Measurements from ENCODE around the gene ENDOV.

DNA sequence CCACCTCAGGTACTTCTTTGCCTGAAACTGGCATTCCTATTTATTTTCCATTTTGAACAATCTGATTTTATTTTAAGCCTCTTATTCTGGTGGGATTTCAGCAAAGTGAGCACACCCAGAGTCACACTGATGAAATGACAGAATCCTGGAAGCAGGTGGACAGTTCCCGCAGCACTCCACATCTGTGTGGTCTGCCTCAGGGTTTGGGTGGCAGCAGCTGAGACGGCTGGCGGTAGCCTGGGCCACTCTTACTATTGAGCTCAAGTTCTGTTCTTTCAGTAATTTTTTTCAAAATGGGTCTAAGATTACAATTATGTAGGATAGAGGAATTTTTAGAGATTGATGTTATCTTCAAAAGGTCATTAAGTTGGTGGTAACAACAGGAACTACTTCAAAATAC, 32.5 kb upstream of the ENDOV start:
- TF ChIP-seq, protein P1, sequence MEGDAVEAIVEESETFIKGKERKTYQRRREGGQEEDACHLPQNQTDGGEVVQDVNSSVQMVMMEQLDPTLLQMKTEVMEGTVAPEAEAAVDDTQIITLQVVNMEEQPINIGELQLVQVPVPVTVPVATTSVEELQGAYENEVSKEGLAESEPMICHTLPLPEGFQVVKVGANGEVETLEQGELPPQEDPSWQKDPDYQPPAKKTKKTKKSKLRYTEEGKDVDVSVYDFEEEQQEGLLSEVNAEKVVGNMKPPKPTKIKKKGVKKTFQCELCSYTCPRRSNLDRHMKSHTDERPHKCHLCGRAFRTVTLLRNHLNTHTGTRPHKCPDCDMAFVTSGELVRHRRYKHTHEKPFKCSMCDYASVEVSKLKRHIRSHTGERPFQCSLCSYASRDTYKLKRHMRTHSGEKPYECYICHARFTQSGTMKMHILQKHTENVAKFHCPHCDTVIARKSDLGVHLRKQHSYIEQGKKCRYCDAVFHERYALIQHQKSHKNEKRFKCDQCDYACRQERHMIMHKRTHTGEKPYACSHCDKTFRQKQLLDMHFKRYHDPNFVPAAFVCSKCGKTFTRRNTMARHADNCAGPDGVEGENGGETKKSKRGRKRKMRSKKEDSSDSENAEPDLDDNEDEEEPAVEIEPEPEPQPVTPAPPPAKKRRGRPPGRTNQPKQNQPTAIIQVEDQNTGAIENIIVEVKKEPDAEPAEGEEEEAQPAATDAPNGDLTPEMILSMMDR (IDR thresholded peaks at IDR 0.05), result no peak
- TF ChIP-seq POLR2AphosphoS5 (IDR thresholded peaks at IDR 0.05; ENCODE audit: insufficient read depth in 1 of 2, low read depth in 1 of 2), result no peak
- TF ChIP-seq POLR2A (IDR thresholded peaks at IDR 0.05), result no peak
